CD4-positive, alpha-beta T cell treated with Interleukin-6 at 100 ng/mL for 8 hours (primary cell): ENCODE results near the gene C7orf25.

Experiments used
- DNase-seq: peaks from one replicate; pipeline ENCODE4 v3.0.0-alpha.2; 2020; ENCODE audit warnings: mixed read lengths, low spot score

Gene C7orf25

DNA sequence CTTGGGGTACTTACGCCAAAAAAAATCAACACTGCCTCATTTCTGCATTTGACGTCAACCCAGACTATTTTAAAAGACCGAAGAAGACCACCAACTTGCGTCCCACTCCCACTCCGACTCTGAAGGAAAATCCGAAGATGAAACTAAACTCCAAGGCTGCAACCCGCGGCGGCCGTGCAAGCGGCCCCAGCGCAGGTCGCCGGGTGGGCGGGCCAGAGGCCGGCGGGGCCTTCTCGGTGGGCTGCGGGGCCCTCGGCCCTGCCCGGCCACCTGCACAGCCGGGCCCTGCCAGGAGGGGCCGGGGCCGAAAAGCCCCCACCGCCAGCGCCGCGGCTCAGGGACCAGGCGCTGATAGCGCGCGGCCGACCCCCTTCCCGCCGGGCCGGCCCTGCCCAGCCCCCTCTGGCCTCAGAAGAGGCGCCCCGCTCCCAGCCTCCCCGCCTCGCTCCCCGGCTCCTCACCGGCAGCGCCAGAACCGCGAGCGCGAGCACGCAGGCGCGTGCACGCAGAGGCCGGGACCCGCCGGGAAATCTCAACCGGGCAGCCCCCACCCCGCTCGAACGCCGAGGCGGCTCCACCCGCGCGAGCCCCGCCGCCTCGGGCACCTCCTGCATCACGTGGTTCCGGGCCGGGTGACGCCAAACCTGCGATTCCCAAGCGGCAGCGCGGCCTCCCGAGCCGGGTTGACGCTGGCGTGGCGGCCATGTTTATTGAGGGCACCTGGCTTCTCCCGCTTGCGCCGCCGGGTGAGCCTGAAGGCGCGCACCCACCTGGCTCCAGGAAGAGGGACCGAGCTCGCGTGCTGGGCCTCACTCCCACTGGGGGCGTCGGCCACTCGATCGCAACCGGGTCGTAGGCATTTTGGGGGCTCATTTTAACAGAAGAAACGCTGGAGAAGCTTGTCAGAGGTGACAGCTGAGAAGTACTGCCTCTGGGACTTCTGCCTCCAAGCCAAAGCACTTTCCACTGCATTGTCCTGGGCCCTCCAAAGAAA, at the start of gene C7orf25:
Gene C7orf25, minus strand, starts transcription at position 617 of the 994 bp plus-strand sequence. CDS start 1,170 bp downstream, outside the sequence.
- DNase-seq, result peak; percentile 94

DNA sequence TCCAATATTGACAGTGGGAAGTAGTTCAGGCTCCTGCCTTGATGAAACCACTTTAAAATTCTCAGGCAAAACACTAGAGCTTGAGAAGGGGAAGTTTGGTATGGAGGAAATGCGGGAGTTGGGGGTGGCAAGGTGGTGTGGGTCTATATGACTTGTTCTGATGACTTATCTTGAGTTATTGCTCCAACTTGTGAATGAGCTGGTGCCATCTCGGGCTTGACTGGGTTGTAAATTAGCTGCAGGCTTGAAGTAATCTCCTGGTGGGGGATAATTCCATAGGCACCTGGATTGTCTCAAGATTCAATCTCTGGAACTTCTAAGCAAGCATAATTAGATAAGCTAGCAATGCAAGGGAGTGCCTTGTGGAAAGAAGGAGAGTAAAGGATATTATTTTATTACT, 49.3 kb upstream of the C7orf25 start:
- DNase-seq, result no peak

DNA sequence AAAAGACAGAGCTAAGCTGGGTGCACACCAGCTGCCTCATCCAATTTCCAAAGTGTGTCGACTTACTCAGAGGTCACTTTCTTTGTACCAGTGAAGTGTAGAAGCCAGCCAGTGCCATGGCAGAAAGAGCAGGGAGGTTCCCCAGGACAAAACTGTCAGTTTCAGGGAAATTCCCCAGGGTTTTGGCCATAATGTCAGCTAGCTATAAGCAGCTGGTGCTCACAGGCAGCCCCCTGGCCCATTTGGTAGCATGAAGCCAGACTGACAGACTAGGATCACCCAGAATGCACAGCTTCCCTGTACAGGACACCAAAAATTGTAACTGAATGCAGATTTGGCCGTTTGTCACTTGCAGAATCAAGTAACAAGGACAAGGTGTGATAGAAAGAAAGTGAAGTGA, 48.9 kb upstream of the C7orf25 start:
- DNase-seq, result no peak

DNA sequence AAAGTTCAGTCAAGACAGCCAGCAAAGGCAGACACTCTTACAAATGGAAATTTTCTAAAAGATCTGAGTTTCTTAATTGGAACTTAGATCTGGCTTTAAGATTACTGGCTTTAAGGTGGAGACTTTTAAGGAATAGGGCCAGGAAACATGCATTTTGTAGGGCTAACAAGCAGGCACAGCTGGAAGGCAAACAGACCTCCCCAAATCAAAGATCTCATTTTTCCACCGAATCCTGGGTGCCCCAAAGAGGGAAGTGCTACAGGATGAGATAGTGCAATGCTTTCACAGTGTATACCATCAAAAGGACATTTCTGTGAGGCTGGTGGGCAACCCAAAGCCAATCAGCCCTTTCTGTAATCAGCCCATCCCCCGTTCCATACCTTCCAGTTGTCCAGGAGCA, 47.7 kb upstream of the C7orf25 start:
- DNase-seq, result no peak

DNA sequence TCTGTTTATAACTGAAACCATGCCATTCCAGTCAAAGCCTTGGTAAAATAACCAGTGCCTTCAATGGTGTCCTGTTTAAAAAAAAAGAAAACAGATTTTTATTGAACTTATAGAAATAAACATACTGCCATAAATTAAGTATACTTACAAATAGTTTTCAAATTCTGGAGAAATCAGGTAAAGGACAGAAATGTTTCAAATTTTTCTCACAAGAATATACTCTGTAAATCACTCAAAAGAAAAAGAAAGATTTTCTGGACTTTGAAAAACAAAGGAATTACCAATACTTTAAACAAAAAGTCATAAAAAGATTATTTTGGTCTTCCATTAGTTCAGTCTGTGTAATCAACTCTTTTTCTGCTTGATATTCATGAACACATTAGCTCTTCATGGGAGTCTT, 44.2 kb upstream of the C7orf25 start:
- DNase-seq, result no peak

DNA sequence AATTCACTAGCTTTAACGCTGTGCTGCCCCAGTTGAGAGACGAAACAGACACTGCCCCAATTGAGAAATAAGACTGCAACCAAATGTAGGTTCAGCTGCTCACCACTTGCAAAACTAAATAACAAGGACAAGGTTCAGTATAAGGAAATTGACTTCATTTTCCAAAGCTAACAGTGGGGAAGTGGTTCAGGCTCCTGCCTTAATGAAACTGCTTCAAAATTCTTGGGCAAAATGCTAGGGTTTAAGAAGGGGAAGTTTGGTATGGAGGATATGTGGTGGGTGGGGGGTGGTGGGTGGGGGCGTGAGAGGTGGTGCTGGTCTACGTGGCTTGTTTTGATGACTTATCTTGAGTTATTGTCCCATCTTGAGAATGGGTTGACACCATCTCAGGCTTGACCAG, 42.1 kb upstream of the C7orf25 start:
- DNase-seq, result no peak

DNA sequence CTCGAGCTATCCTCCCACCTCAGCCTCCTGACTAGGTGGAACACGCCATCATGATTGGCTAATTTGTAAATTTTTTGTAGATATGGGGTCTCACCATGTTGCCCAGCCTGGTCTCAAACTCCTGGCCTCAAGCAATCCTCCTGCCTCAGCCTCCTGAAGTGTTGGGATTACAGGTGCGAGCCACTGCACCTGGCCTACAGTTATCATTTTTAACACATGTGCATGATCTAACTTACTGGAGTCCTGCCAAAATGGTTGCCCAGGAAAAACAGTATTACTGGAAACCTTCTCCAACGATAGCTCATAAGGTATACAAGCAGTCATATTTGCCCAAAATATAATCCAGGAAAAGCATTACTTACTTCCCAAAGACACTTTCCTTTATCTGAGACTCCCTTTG, 40.5 kb upstream of the C7orf25 start:
- DNase-seq, result no peak

DNA sequence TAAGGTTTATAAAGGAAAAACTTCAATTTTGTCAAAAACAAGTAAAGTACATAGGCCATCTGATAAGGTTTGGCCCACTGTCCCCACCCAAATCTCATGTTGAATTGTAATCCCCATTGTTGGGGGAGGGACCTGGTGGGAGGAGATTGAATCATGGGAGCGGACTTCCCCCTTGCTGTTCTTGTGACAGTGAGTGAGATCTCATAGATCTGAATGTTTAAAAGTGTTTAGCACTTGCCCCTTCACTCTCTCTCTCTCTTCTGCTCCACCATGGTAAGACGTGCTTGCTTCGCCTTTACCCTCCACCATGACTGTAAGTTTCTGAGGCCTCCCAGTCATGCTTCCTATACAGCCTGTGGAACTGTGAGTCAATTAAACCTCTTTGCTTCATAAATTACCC, 38.5 kb upstream of the C7orf25 start:
- DNase-seq, result no peak

DNA sequence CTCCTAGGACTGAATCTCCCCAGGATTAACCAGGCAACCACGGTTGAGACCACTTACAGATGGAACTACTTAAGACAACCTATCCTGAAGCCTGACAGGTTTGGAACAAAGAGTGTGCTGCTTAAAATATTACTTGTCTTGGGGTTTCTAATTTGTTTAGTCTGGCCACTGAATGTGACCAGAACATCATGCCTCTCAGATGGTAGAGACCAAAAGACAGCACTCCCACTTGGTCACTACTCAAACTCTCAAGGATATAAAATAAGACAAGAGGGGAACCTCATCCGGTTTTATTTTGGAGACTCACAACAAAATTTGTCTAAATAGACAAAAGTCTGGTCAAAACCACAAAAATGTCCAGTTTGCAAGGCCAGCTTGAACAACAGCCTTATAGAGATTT, 35.7 kb upstream of the C7orf25 start:
- DNase-seq, result no peak

DNA sequence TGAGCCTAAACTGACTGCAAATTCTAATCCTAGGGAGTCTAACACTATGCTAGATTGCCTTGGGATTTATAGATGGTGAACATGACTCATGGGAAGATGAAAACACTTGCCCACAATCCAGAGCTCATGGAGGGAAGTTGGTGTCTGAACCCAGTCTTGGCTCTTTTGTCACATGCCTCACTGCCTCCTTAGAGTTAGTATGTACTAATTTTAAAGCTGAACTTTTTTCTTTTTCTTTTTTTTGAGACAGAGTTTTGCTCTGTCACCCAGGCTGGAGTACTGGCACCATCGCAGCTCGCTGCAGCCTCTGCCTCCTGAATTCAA, 34.7 kb upstream of the C7orf25 start:
- DNase-seq, result no peak

DNA sequence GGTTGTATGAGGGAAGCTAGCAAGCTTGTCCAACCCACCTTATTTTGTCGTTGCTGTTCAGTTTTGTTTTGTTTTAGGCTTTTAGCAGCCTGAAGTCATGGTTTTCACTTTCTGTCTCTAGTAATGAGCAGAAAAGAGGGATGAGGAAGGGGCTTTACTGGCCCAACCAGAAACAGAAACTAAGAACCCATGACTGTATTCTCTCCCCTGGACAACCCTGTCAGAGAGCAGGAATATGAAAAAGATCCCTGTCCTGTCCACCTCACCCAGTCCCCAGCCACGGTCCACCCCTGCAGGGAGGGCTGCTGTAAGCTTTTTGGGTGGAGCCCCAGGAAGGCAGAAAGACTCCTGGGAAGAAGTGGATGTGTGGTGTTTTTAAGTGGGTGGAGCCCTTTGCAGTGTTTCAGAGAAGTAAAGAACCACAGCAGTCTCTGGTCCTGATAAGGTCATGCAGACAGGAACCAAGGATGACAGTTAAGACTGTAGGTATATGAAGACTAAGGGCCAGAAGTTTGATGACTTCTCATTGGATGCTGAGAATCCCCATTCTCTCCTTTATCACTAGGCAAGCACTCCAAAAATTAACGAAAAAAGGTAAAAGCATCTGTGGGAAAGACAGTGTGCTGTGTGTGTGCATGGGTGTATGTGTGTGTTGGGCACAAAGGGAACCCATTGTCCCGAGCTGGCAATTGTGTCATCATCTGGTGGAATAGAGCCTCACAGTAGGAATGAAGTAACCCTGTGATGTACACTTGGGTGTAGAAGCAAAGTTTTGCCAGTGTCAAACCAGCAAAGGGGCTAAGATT, 34.2 kb upstream of the C7orf25 start:
- no peak for DNase-seq

DNA sequence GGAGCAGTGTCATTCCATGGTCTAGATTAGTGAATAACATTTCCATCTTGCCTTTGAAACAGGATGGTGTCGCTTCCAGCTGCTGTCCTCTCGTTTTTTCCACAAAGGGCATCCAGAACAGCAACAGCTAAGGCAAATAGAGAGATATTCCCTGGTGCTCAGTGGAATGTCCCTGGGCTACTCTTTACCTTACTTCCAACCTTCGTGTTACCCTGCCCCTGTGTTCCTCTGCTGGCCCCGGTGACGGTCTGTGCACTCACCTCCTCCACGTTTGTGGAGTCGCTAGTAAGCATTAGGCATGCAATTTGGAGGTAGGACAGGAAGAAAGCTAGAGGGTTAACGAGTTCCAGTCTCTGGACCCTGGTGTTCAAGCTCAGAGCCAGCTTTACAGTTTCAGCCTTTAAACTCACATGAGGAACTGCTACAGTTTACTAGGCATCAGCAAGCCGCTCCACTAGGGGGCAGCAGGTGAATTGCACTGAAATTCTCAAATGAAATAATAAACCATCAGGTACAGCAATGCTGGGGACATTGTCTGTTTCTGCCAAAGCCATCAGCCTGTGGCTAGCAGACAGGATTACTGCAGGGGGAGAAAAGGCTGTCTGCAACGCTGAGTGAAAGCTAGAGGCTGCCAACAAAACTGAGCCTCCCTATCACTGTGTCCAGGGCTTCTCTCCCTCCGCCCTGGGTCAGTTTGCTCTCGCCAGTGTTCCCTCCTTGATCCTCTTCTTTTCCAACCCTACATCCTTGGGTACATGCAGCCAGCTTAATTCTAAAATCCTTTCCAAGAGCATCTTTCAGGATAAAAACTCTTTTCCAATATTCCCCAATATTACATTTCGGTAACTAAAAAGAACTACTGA, 29.3 kb upstream of the C7orf25 start:
- DNase-seq, result peak; percentile 54

DNA sequence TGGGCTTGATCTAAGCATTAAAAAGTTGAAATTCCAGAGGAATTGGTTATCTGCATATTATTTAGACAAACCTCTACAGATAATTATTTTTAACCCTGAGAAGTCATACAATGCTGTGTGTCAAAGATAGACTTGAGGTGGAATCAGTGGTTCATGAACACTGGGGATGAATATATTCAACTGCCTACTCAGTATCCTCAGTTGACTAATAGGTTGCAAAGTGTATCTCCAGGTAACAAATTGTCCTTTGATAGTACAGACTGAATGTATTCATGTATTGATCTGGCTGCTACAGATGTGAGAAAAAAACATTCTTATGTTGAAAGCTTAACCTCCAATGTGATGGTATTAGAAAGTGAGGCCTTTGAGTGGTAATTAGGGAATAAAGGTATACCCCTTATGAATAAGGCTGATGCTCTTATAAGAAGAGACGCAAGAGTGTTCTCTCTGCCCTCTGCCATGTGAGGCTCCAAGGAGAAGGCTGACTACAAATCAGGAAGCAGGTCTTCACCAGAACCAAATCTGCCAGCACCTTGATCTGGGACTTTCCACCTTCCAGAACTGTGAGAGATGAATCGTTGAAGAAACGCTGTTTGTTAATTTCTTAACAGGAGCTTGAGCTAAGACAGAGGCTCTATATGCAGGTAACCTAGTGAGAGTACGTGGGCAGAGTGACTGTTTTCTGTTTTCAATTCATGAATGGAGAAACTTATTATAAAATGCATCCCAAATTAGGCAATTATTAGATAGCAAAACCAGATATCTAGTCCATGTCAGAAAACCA, 27.8 kb upstream of the C7orf25 start:
- no peak for DNase-seq

DNA sequence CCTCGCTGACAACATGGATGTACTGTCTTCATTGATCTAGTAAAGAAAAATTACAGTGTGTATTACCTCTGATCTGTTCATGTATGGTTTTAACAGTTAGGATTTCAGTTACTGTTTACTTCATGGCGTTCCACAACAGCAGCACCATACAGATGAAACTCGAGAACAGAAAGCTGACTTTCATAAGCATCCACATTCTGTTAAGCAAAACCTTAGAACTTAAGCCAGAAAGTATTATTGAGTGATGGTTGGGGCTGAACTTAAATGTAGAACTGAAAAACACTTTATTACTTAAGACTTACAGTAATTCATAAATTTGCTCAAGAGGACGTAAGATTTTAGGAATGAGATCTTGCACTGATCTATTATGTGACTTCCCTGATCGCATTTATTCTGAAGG, 24.0 kb upstream of the C7orf25 start:
- DNase-seq, result no peak

DNA sequence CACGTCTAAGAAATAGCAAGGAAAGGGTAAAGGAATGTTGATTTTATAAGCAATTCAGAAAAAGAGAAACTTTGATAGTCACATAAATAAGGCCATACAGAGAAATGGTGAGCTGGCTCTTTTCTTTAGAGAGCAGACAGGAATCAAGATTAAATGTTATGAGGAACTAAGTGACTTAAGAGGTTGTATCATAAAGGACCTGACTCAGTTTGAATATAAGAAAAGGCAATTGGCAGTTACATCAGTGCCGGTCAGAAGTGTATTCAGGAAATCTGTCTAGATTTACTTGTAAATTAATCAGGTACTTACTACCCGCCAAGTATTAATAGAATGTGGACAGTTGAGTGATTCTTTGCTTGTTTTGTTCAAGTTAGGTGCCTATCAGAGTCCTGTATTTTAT, 22.4 kb upstream of the C7orf25 start:
- DNase-seq, result no peak

DNA sequence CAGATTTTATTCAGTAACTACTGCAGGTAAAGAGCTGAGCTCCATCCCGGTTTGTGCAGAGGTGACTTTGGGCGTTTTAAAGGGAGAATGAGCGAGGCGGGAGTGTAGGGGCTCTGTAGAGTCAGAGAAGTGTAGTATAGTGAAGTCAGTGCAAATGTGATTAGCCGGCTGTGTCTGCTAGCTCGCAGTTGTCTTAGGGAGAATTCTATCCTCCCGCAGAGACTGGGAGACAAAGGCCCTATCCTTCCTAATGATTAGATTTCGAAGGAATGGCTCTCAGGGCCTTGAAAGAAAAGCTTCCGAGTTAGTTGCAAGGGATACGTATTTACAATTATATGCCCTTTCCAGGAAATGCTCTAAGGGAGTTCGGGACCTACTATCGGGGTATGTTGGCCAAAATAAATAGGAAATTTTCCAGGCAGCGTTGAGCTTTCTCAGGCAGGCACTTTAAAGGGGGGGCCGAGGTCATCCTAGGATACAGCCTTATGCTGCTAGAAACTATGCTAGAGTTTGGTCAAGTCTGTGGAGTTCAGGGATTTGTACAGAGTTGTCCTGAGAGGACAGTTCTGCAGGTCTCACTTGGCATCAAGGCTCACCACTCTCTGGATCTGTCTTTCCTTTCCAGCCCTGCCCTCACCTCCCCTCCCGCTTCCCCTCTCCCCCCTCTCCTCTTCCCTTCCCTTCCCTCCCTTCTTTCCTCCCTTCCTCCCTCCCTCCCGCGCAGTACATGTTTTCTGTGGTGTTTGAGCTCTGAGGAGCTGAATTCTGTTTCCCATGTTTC, 21.1 kb upstream of the C7orf25 start:
- DNase-seq, result no peak

DNA sequence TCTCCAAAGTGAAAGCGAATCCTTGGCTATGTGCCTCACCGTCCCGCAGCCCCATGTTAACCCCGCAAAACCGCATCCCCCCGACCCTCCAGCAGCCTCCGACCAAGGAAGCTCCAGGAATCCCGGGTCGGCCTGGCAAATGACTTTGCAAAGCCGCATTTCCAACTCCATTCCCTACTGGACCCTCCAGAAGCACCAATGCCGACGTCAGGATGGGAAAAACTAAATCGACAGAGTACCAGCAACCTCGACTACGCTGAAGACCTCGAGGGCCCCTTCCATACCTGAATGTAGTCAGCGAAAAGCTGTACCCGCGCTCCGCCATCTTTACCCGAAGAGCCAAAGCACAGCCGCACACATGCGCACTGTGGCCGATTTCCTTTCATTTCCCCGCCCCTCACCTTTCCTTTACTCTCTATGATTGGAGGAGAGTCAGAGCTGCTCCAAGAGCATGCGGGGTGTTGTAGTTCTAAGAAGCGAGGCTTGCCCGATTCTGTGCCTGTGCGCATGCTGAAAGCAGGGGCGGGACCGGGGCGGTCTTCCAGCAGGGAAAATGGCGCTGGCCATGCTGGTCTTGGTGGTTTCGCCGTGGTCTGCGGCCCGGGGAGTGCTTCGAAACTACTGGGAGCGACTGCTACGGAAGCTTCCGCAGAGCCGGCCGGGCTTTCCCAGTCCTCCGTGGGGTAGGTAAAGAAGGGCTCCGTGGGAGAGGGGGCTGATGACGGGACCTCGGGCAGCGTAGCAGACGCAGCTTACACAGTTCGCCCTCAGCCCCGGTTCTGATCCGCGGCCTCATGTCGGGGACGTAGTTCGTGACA, 20.2 kb upstream of the C7orf25 start, which contains the start of the genes MRPL32 and PSMA2:
Gene MRPL32, plus strand, starts transcription at position 543 of the 818 bp plus-strand sequence. Its CDS starts 11 bp downstream, at position 554.
Gene PSMA2, minus strand, starts transcription at position 341 of the 818 bp plus-strand sequence. Its CDS starts 16 bp downstream, at position 325.
- peak; percentile 96 for DNase-seq

DNA sequence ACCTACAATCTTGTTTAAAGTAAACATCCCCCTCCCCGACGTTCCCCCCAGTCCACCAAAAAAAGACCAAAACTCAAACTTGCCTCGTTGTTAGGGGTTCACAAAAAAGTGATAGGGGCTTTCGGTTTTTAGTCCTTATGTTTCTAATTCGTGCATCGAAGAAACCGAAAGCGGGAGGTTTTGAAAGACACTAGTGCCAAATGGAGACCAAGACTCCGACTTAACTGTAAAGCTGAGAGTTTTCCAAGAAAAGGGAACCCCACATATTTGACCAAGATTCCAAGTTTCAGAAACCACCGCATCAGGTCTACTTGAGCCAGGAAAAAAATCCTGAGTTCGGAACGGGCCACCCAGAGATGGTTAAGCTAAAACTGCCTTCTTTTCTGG, 19.6 kb upstream of the C7orf25 start:
- no peak for DNase-seq

DNA sequence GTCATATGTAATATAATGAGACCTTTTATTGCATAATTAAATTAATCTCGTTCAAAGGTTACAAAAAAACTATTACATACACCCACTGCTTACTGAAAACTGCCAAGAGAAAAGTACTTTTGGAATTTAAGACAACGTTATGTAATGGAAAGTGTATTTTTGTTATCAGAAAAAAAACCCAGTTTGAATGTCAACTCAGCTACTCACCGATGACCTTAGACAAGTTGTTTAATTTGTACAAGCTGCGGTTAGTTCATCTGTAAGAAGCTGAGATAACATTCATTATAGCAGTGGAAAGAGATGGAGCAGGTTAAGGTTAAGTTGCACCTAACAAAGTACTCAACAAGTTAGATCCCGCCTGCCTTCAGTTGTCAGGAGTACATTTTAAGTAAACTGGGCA, 19.0 kb upstream of the C7orf25 start:
- no peak for DNase-seq
